Forelimb muscle (tissue), 1 donor: ENCODE data around the gene KIAA0930. TPM values are rescaled to one million over a fixed set of nuclear protein-coding genes. Genes with fewer than 3 reads are reported as not detected.

Source experiments
- DNase-seq: peaks from one replicate; pipeline ENCODE4 v3.0.0-alpha.2; 2013; ENCODE audit warnings: low read depth
- polyA plus RNA-seq: library from polyadenylated mRNA; unstranded; fragments of 120-200 nt; gene quantifications from one replicate; pipeline ENCODE4 v1.2.1, GENCODE V29; 2013; ENCODE audit not compliant: insufficient read length

The KIAA0930 gene
- polyA plus RNA-seq, 1 donor, result 14.2 TPM

DNA sequence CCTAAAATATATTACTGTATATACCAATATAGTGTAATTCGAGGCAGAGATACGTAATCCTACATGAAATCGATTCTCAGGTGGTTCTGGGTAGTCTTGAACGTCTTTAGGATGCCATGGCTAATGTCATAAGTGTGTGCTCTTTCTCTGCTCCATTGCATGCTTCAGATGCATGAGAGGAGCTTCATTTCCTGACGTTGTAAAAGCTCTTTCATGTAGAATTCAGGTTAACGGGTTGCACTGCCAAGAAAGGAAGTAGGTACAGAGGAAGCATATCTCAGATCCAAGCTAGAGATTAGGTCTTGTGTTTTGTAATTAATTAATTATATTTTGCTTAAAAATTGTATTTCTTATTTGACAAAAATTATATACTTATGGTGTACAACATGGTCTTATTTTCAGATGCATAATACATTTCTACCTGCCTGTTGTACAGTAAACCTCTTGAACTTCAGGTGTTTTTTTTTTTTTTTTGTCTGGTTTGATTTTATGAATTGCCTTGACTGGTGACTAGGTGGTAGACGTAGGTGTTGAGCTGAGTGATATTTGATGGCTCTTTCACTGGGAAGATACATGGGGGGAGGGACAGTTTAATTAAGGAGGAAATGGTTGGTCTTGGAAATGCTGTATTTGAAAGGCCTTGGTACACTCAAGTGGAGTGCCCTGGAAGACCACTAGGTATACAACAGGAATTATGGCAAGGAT, 67.7 kb downstream of the KIAA0930 start:
- no peak for DNase-seq

DNA sequence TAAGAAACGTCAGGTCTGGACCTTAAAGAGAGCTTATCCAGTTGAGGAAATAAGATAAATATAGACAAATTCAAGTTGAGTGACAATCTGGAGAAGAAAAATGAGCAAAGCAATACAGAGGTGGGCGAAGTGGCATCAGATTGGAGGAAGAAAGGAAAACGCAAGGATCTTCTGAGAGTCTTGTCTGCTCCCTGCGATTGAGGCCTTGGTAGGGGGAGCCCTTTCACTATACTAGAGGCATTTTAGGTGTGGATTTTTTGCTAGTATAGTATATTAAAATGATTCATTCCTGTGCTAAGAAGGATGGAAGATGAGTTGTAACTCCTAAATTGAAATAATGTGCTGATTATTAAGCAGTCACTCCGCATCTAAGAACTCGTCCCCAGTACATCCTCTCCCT, 68.9 kb downstream of the KIAA0930 start:
- DNase-seq, result no peak

- no peak for DNase-seq
Observed at GRCh38 chr22:45169591-45170466, 70.9 kb downstream of the KIAA0930 start.

DNA sequence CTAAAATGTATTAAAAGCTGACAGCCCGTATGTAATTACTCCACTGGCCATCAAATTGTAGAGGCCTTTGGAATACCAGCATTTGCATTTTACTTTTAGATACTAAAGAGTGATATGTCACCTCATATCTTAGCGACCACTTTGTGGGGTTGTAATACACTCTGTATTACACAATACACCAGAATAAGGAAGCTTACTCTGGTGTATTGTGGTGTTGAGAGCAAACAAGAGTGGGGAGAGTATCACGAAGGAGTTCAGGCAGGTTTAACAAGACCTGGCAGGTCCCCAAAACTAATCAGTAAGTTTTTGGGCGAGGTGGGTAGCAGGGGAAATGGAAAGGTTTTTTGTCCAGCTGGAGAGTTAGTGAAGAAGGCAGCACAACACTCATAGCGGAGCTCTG, 73.8 kb downstream of the KIAA0930 start:
- DNase-seq, result no peak

GRCh38 chr22:45164270-45165088, 76.2 kb downstream of the KIAA0930 start:
- no peak for DNase-seq

GRCh38 chr22:45163451-45164269, 77.0 kb downstream of the KIAA0930 start, which contains the start of gene NUP50:
Gene NUP50, plus strand, starts transcription at chr22:45163925. Its CDS starts 4,253 bp downstream, at chr22:45168178.
- peak; percentile 95 for DNase-seq

DNA sequence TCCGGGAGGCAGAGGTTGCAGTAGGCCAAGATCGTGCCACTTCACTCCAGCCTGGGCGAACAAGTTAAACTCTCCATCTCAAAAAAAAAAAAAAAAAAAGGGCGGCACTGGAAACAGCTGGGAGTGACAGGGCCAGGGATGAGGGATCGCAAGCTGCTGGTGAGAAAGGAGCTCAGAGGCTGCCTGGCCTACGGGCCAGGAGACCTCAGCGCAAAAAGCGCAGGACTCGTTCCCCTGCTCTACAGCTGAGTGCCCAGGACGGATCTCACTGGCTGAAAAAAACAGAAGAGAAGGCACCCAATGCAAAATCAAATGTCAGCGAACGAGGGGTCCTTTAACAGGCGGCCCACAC, 77.6 kb downstream of the KIAA0930 start:
- peak; percentile 9 for DNase-seq

GRCh38 chr22:45162531-45162930, 78.2 kb downstream of the KIAA0930 start:
- DNase-seq, result no peak

DNA sequence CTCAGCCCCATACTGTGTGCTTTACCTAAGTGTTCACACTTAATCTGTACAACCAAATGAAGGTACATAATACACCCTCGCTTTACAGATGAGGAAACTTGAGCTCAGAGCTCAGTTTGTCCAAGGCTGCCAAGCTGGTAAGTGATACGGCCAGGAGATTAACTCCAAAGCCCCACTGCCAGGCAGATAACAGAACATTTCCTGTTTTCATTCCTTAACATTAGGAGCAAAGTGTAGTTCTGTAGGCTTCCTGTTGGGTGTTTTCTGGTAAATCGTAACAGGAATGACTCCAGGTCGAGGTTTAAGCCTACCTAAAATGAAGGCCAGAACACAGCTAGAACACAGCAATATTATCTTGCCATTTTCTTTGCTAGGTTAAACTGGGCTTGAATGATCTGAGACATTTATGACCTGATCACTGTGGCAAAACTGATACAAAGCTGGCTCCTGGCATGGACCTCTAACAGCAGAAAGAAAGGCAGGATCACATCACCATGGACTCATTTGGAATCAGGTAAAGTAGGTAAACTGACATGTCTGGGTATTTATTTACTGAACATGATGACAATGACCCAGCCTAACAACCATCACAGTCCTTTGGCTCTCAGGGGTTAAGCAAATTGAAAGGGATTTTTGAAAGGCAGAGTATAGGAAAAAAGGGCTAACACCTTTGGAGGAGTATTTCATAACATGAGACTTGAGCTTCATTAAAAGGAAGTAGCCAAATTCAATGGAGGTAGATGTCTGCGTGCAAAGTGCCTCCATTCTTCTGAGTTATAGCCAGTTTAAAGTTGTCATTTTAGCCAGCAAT, 80.8 kb downstream of the KIAA0930 start:
- DNase-seq, result no peak

- no peak for DNase-seq
Observed at GRCh38 chr22:45157907-45158306, 82.8 kb downstream of the KIAA0930 start.

DNA sequence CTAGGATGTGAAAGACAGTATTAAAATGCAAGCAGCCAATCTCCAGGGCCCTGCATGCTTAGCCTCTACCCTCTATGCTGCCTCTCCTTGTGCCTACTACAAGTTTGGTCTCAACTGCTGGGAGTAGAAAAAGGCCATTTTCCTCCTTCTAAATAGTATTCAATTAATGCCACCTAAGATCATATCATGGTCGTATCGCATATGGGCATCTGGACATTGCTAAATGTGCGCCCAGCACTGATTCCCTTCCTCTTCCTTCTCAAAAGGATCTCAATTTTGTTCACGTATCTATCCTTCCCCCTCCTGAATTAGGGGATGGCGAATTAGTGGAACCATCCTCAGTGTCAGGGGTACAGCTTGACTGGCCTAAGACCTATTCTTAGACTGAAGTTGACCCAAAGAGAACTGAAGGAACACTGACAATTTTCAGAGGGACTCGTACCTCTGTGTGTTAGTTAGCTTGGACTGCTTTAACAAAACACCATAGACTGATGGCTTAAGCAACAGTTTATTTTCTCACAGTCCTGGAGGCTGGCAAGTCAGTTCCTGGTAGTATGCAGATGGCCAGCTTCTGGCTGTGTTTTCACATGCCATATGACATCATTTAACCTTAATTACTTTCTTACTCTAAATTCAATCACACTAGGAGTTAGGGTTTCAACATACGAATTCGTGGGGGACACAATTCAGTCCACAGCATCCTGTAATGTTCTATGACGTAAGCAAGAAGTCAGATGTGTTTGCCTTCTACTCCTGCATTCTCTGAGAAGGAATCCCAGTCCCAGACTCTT, 85.4 kb downstream of the KIAA0930 start:
- DNase-seq, result no peak

DNA sequence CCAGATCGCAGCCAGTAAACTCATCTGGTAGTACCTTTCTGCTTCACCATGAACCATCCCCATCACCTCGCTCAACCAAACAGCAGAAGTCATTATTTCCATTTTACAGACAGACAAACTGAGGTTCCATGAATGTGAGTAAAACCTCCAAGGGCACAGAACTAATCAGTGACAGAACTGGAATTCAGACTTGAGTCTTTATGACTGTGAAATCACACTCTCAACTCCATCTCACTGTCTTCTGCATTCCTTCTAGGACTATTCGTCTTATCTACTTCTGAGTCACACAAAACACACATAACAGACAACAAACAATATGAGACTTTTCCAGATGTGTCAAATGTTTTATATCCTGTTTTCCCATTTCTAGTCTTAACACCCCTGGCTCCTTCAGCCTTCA, 86.3 kb downstream of the KIAA0930 start:
- no peak for DNase-seq

GRCh38 chr22:45151503-45151902, 89.2 kb downstream of the KIAA0930 start:
- no peak for DNase-seq

GRCh38 chr22:45150139-45150538, 90.6 kb downstream of the KIAA0930 start:
- DNase-seq, result no peak

DNA sequence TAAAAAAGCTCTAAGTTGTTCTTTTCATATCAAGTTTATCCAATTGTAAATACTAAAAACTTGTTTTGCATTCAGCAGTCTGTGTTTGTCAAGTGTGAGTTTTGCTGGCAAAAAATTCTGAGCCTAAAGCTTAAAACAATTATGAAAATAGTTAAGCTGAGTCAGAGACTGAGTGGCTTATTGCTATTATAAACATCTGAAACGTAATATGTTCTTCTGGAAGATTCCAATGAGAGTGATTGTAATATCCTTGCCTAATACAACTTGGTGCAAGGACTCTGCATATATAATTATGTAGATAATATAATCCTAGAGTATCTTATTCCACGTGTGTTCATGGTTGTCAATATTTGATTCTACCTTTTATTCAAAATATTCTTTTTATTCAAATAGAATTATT, 91.0 kb downstream of the KIAA0930 start:
- no peak for DNase-seq

DNA sequence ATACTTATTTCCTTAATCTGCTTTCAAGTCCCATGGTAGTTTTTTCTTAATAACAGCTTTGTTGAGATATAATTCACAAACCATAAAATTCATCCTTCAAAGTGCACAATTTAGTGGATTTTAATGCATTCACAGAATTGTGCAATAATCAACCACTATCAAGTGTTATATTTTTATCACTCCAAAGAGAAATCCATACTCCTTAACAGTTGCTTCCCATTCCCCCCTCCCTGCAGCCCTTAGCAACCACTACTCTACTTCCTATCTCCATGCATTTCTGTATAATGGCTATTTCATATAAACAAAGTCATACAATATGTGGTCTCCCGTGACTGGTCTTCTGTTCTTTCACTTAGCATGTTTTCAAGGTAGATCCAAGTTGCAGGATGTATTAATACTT, 95.8 kb downstream of the KIAA0930 start:
- no peak for DNase-seq

DNA sequence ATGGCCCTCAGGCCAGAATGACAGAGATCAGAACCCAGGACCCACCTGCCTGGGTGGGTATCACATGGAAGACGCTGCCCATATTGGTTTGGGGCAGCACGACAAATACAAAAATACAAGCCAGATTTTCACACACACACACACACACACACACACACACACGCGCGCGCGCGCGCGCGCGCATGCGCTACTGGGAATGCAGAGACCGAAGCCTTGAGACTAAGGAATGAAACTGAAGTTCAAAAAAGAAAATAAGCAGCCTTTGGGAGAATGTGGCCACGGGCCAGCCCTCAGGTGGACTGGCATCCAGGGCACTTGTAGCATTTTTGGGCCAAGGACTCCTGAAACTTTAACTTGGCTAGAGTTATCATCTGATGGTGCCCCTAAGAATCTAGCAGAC, 98.3 kb downstream of the KIAA0930 start:
- DNase-seq, result no peak
